GM21529 (cell line): ENCODE data around the gene FLAD1.

Experiments used
- ATAC-seq: cut with Tn5 transposase; IDR thresholded peaks from one replicate; pipeline ENCODE4 v1.9.1; 2021; ENCODE audit not compliant: unreplicated experiment

FLAD1 gene

GRCh38 chr1:155002464-155003226, 19.5 kb downstream of the FLAD1 start, which contains the start of gene ZBTB7B:
ZBTB7B (plus strand) TSS chr1:155002802; CDS start chr1:155014661, 11,859 bp downstream.
- ATAC-seq = no peak

GRCh38 chr1:155003227-155003765, 20.2 kb downstream of the FLAD1 start:
- ATAC-seq = no peak

- ATAC-seq = no peak
These were observed 20.7 kb downstream of the FLAD1 start for GRCh38 chr1:155003766-155004351.

- no peak for ATAC-seq
These were observed 21.4 kb downstream of the FLAD1 start for GRCh38 chr1:155004352-155005075.

- ATAC-seq = no peak
These were observed 22.2 kb downstream of the FLAD1 start for GRCh38 chr1:155005076-155006011.

GRCh38 chr1:155006601-155007101, 23.5 kb downstream of the FLAD1 start:
- ATAC-seq = no peak

- no peak for ATAC-seq
These were observed 24.2 kb downstream of the FLAD1 start for GRCh38 chr1:155007251-155007828.

- no peak for ATAC-seq
These were observed 25.1 kb downstream of the FLAD1 start for GRCh38 chr1:155008015-155008941.

- ATAC-seq = no peak
These were observed 26.1 kb downstream of the FLAD1 start for GRCh38 chr1:155009221-155009711.

GRCh38 chr1:155009742-155010141, 26.6 kb downstream of the FLAD1 start:
- no peak for ATAC-seq

GRCh38 chr1:155010211-155010918, 27.2 kb downstream of the FLAD1 start:
- ATAC-seq = no peak

- ATAC-seq = no peak
These were observed 27.9 kb downstream of the FLAD1 start for GRCh38 chr1:155011004-155011416.

- ATAC-seq = no peak
These were observed 28.4 kb downstream of the FLAD1 start for GRCh38 chr1:155011437-155012025.

GRCh38 chr1:155012026-155012546, 28.9 kb downstream of the FLAD1 start:
- ATAC-seq = no peak

- ATAC-seq = no peak
These were observed 29.8 kb downstream of the FLAD1 start for GRCh38 chr1:155012776-155013602.

- no peak for ATAC-seq
These were observed 30.5 kb downstream of the FLAD1 start for GRCh38 chr1:155013632-155014031.
